ENCODE measurements around the gene FAM187B. TPM values are rescaled to one million over a fixed set of nuclear protein-coding genes. Genes with fewer than 3 reads are reported as not detected.
"Not testable (repeated sequence)": the region's sequence is repeated elsewhere in the genome, so short reads cannot be mapped to it uniquely, and the experiment has no call there.

The FAM187B gene
- total and polyA plus RNA-seq, 3 donors from 2014 or later: 18.4 to 105 (median 79.2) TPM

GRCh38 chr19:35246466-35247092 lies 18.0 kb upstream of the FAM187B start:
- Histone ChIP-seq H3K36me3 (ENCODE audit: low read depth, missing control alignments) (no peaks in the 10 kb centered on the region), H3K27me3 (no peaks in the 10 kb centered on the region), H3K4me1 (no peaks in the 10 kb centered on the region), H3K9me3 (no peaks in the 10 kb centered on the region), H3K4me3 (no peak overlapping the region), H3K27ac (no peak overlapping the region)
- intact Hi-C loops (cut with DNase I; ENCODE audit: low total_unique reads): no loop called here
- 56 to 63% methylated on average over 4 of the region's 4 CpGs for WGBS, 2 donors
- DNase-seq: no peak
- TF ChIP-seq CTCF (IDR thresholded peaks at IDR 0.05): no peak
- no peak for TF ChIP-seq POLR2A (IDR thresholded peaks at IDR 0.05)

- Histone ChIP-seq H3K4me1 (no peaks in the 10 kb centered on the region), H3K4me3 (no peak overlapping the region), H3K27ac (no peak overlapping the region), H3K27me3 (no peaks in the 10 kb centered on the region), H3K9me3 (no peaks in the 10 kb centered on the region), H3K36me3 (ENCODE audit: low read depth, missing control alignments) (no peaks in the 10 kb centered on the region)
- 87 to 89% methylated on average over 1 of the region's 1 CpG for WGBS, 2 donors
- intact Hi-C loops (cut with DNase I; ENCODE audit: low total_unique reads): no loop called here
- DNase-seq: no peak
- TF ChIP-seq CTCF (IDR thresholded peaks at IDR 0.05) (no peak), POLR2A (IDR thresholded peaks at IDR 0.05) (no peak)
These were observed 12.9 kb upstream of the FAM187B start for GRCh38 chr19:35241417-35241816.

DNA sequence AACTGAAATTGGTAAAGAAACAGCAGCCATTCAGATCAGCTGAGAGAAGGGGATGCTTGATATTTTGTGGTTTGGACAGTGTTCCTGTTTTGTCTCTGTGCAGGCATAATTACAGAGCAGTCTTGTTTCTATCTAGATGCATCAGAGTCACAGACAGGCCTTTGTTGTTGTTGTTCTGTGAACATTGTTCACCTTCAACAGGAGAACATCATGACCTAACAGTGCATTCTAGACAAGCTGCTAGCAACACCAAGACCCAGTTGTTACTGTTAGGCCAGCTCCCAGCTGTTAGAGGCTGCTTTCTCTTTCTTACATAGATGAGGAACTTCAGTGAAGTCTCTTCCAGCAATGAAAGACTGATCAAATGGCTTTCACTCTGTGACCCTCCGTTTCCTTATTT lies 11.8 kb upstream of the FAM187B start:
- TF ChIP-seq POLR2A (IDR thresholded peaks at IDR 0.05) (no peak), CTCF (IDR thresholded peaks at IDR 0.05) (no peak)
- H3K27ac ChIP-seq: no peak overlapping the region
- H3K4me1 ChIP-seq: no peaks in the 10 kb centered on the region
- DNase-seq: no peak
- 87 to 96% methylated on average over 1 of the region's 1 CpG for WGBS, 2 donors
- intact Hi-C loops (cut with DNase I; ENCODE audit: low total_unique reads): no loop called here
- H3K36me3 ChIP-seq (ENCODE audit: low read depth, missing control alignments): no peaks in the 10 kb centered on the region
- H3K4me3 ChIP-seq: no peak overlapping the region
- H3K9me3 ChIP-seq: no peaks in the 10 kb centered on the region
- H3K27me3 ChIP-seq: no peaks in the 10 kb centered on the region

- H3K4me1 ChIP-seq; H3K27me3 ChIP-seq; H3K9me3 ChIP-seq; DNase-seq; H3K36me3 ChIP-seq (ENCODE audit: low read depth, missing control alignments); H3K27ac ChIP-seq; intact Hi-C loops (cut with DNase I; ENCODE audit: low total_unique reads); H3K4me3 ChIP-seq: not testable (repeated sequence)
- 87 to 89% methylated on average over 1 of the region's 1 CpG for WGBS, 2 donors
These were observed 11.1 kb upstream of the FAM187B start for GRCh38 chr19:35239597-35239996.

- Histone ChIP-seq H3K27me3 (no peaks in the 10 kb centered on the region), H3K36me3 (ENCODE audit: low read depth, missing control alignments) (no peaks in the 10 kb centered on the region), H3K27ac (no peak overlapping the region), H3K4me1 (no peaks in the 10 kb centered on the region), H3K4me3 (no peak overlapping the region), H3K9me3 (no peaks in the 10 kb centered on the region)
- no peak for TF ChIP-seq POLR2A (IDR thresholded peaks at IDR 0.05)
- no peak for TF ChIP-seq CTCF (IDR thresholded peaks at IDR 0.05)
- 70 to 83% methylated on average over 6 of the region's 6 CpGs for WGBS, 2 donors
- intact Hi-C loops (cut with DNase I; ENCODE audit: low total_unique reads): no loop called here
- no peak for DNase-seq
These were observed 8.3 kb upstream of the FAM187B start for GRCh38 chr19:35236638-35237400.
